ENCODE measurements around the gene ZNF710.
A peak's percentile ranks its signal among the peaks of the same experiment; 100 is the strongest.

The ZNF710 gene

GRCh38 chr15:90040618-90041017, 39.5 kb downstream of the ZNF710 start:
- DNase-seq, result no peak

- DNase-seq, result no peak
Measured at GRCh38 chr15:90042356-90042755, 41.2 kb downstream of the ZNF710 start.

- no peak for DNase-seq
Measured at GRCh38 chr15:90042766-90043529, 41.8 kb downstream of the ZNF710 start.

GRCh38 chr15:90043530-90044010, 42.4 kb downstream of the ZNF710 start:
- no peak for DNase-seq

- no peak for DNase-seq
Measured at GRCh38 chr15:90044191-90044590, 43.1 kb downstream of the ZNF710 start.

GRCh38 chr15:90044916-90045371, 43.8 kb downstream of the ZNF710 start:
- no peak for DNase-seq

- DNase-seq, result no peak
Measured at GRCh38 chr15:90046289-90046688, 45.2 kb downstream of the ZNF710 start.

GRCh38 chr15:90046911-90047392, 45.8 kb downstream of the ZNF710 start:
- DNase-seq, result no peak

GRCh38 chr15:90047956-90048575, 46.9 kb downstream of the ZNF710 start:
- no peak for DNase-seq

- no peak for DNase-seq
Measured at GRCh38 chr15:90049030-90049429, 47.9 kb downstream of the ZNF710 start.

GRCh38 chr15:90049666-90050604, 48.8 kb downstream of the ZNF710 start:
- no peak for DNase-seq

GRCh38 chr15:90051874-90052273, 50.8 kb downstream of the ZNF710 start:
- no peak for DNase-seq

GRCh38 chr15:90053685-90054466, 52.8 kb downstream of the ZNF710 start:
- DNase-seq, result no peak

- no peak for DNase-seq
Measured at GRCh38 chr15:90054618-90055097, 53.5 kb downstream of the ZNF710 start.

GRCh38 chr15:90055182-90055581, 54.1 kb downstream of the ZNF710 start:
- DNase-seq, result no peak

GRCh38 chr15:90056529-90056928, 55.4 kb downstream of the ZNF710 start:
- DNase-seq, result no peak

GRCh38 chr15:90058308-90058707, 57.2 kb downstream of the ZNF710 start:
- no peak for DNase-seq

GRCh38 chr15:90058775-90059174, 57.7 kb downstream of the ZNF710 start:
- DNase-seq, result no peak

GRCh38 chr15:90059208-90059985, 58.3 kb downstream of the ZNF710 start:
- DNase-seq, result peak; percentile 62

- DNase-seq, result no peak
Measured at GRCh38 chr15:90060797-90061196, 59.7 kb downstream of the ZNF710 start.

GRCh38 chr15:90062023-90062442, 60.9 kb downstream of the ZNF710 start:
- DNase-seq, result no peak

Data from activated naive CD4-positive, alpha-beta T cell treated with anti-CD3 and anti-CD28 coated beads, Interleukin-2, amount 50 U/mL, for 16 hours (primary cell).